Esophagus muscularis mucosa (tissue), 4 donors: ENCODE results near the gene ACSF2. TPM values are rescaled to one million over a fixed set of nuclear protein-coding genes. Genes with fewer than 3 reads are reported as not detected.

Source experiments
- DNase-seq: peaks from one replicate; pipeline ENCODE4 v3.0.0-alpha.2; 2017; ENCODE audit errors: extremely low spot score
- H3K27ac ChIP-seq, 4 donors: fragments of 200-600 bp; sonication (generic); replicated peaks in 1 of 4; 1 replicate in 3 of 4; 2 replicates in 1 of 4; pipeline ENCODE4 v1.5.1; 2016 to 2019; ENCODE audit warnings: mild to moderate bottlenecking in 1 of 4
- H3K27me3 ChIP-seq, 4 donors: fragments of 200-600 bp; sonication (generic); one replicate each; pipeline versions ENCODE4 v1.5.1 to v1.6.0; 2016 to 2019
- H3K36me3 ChIP-seq, 4 donors: fragments of 200-600 bp; sonication (generic); one replicate each; pipeline ENCODE4 v1.5.1; 2016 to 2019
- H3K4me1 ChIP-seq, 4 donors: fragments of 200-600 bp; sonication (generic); one replicate each; pipeline ENCODE4 v1.5.1; 2016 to 2019
- H3K4me3 ChIP-seq, 4 donors: fragments of 200-600 bp; sonication (generic); 1 replicate in 2 of 4; 2 replicates in 2 of 4; pipeline ENCODE4 v1.5.1; 2016 to 2019; ENCODE audit warnings: mild to moderate bottlenecking in 4 of 4, moderate library complexity in 1 of 4
- H3K9me3 ChIP-seq, 4 donors: fragments of 200-600 bp; sonication (generic); 1 replicate in 3 of 4; 2 replicates in 1 of 4; pipeline ENCODE4 v1.5.1; 2016 to 2019
- CTCF ChIP-seq, 3 experiments: fragments of 200-600 bp in 2 of 3; fragments of 450-650 bp in 1 of 3; sonication (generic) in 2 of 3; IDR thresholded peaks; one replicate each; pipeline ENCODE4 v1.5.1; 2017 to 2019; ENCODE audit warnings: antibody characterized with exemption in 3 of 3, mild to moderate bottlenecking in 2 of 3, moderate library complexity in 1 of 3
- EP300 ChIP-seq: sonication (generic); formaldehyde crosslinking; IDR thresholded peaks from one replicate; pipeline ENCODE4 v1.6.1; 2017; ENCODE audit warnings: antibody characterized with exemption
- POLR2A ChIP-seq: fragments of 450-650 bp; IDR thresholded peaks from one replicate; pipeline ENCODE4 v1.6.1; 2017; ENCODE audit warnings: antibody characterized with exemption, moderate library complexity, mild to moderate bottlenecking, low read depth
- POLR2AphosphoS5 ChIP-seq, 2 donors: sonication (generic); formaldehyde crosslinking; IDR thresholded peaks; one replicate each; pipeline ENCODE4 v1.6.1; 2017; ENCODE audit warnings: antibody characterized with exemption in 2 of 2
- WGBS: methylation state at CpG from one replicate; pipeline ENCODE4 v1.1.5; 2018; 5-methylcytosine and 5-hydroxymethylcytosine counted together
- intact Hi-C: fragments of 100-400 bp; cut with DNase I; formaldehyde crosslinking; loops from one replicate; pipeline ENCODE4 v1.15.1; 2023
- total RNA-seq, 4 donors: library from RNA; depleted of rRNA; stranded (reverse); fragments of >200 nt; gene quantifications; one replicate each; pipeline versions ENCODE4 v1.1.0 to v1.2.1, GENCODE V29; 2016

The ACSF2 gene
- total RNA-seq, 4 donors from 2014 or later: 6.0 to 9.6 (median 8.1) TPM

GRCh38 chr17:50451943-50452629, 26.1 kb downstream of the ACSF2 start:
- no peaks in the 10 kb centered on the region for H3K27me3 ChIP-seq
- H3K9me3 ChIP-seq: no peaks in the 10 kb centered on the region
- DNase-seq: no peak
- H3K4me1 ChIP-seq: no peaks in the 10 kb centered on the region
- WGBS: 80% methylated on average over 7 of the region's 7 CpGs
- H3K36me3 ChIP-seq: peaks cover 0 to 10% (median 0%) of the 10 kb centered on the region in 4 donors
- no peak overlapping the region for H3K27ac ChIP-seq
- H3K4me3 ChIP-seq: no peak overlapping the region
- TF ChIP-seq EP300 (no peak), POLR2A (no peak), CTCF (IDR thresholded peaks at IDR 0.05) (no peak), POLR2AphosphoS5 (IDR thresholded peaks at IDR 0.05) (no peak)
- intact Hi-C loops: no loop called here

GRCh38 chr17:50452630-50453300, 26.7 kb downstream of the ACSF2 start:
- Histone ChIP-seq H3K4me3 (no peak overlapping the region), H3K27me3 (no peaks in the 10 kb centered on the region), H3K27ac (no peak overlapping the region), H3K9me3 (no peaks in the 10 kb centered on the region), H3K36me3 (peaks cover 0 to 10% (median 0%) of the 10 kb centered on the region in 4 donors), H3K4me1 (no peaks in the 10 kb centered on the region)
- TF ChIP-seq EP300: no peak
- TF ChIP-seq POLR2AphosphoS5 (IDR thresholded peaks at IDR 0.05): no peak
- no peak for TF ChIP-seq CTCF (IDR thresholded peaks at IDR 0.05)
- no peak for TF ChIP-seq POLR2A
- intact Hi-C loops: no loop called here
- 88% methylated on average over 10 of the region's 10 CpGs for WGBS
- no peak for DNase-seq

GRCh38 chr17:50453901-50454300, 27.9 kb downstream of the ACSF2 start:
- Histone ChIP-seq H3K27ac (no peak overlapping the region), H3K4me1 (no peaks in the 10 kb centered on the region), H3K27me3 (no peaks in the 10 kb centered on the region), H3K4me3 (no peak overlapping the region), H3K36me3 (peaks cover 0 to 10% (median 0%) of the 10 kb centered on the region in 4 donors), H3K9me3 (no peaks in the 10 kb centered on the region)
- TF ChIP-seq CTCF (IDR thresholded peaks at IDR 0.05): no peak
- no peak for TF ChIP-seq EP300
- TF ChIP-seq POLR2A: no peak
- TF ChIP-seq POLR2AphosphoS5 (IDR thresholded peaks at IDR 0.05): no peak
- no peak for DNase-seq
- intact Hi-C loops: no loop called here
- 95% methylated on average over 3 of the region's 3 CpGs for WGBS

GRCh38 chr17:50457621-50458020, 31.6 kb downstream of the ACSF2 start:
- no peaks in the 10 kb centered on the region for H3K4me1 ChIP-seq
- no peak overlapping the region for H3K27ac ChIP-seq
- H3K4me3 ChIP-seq: no peak overlapping the region
- TF ChIP-seq EP300: no peak
- TF ChIP-seq CTCF (IDR thresholded peaks at IDR 0.05): no peak
- H3K9me3 ChIP-seq: no peaks in the 10 kb centered on the region
- intact Hi-C loops: no loop called here
- H3K36me3 ChIP-seq: peaks cover 0 to 16% (median 4%) of the 10 kb centered on the region in 4 donors
- no peaks in the 10 kb centered on the region for H3K27me3 ChIP-seq
- DNase-seq: no peak
- WGBS: 90% methylated on average over 4 of the region's 4 CpGs
